GM18873 (cell line): ENCODE data around the gene ARHGAP15.

Experiments
- ATAC-seq: cut with Tn5 transposase; IDR thresholded peaks from one replicate; pipeline ENCODE4 v1.9.1; 2021; ENCODE audit warnings: mild to moderate bottlenecking, moderate library complexity, moderate number of reproducible peaks; ENCODE audit not compliant: unreplicated experiment, low FRiP score

Gene ARHGAP15

DNA sequence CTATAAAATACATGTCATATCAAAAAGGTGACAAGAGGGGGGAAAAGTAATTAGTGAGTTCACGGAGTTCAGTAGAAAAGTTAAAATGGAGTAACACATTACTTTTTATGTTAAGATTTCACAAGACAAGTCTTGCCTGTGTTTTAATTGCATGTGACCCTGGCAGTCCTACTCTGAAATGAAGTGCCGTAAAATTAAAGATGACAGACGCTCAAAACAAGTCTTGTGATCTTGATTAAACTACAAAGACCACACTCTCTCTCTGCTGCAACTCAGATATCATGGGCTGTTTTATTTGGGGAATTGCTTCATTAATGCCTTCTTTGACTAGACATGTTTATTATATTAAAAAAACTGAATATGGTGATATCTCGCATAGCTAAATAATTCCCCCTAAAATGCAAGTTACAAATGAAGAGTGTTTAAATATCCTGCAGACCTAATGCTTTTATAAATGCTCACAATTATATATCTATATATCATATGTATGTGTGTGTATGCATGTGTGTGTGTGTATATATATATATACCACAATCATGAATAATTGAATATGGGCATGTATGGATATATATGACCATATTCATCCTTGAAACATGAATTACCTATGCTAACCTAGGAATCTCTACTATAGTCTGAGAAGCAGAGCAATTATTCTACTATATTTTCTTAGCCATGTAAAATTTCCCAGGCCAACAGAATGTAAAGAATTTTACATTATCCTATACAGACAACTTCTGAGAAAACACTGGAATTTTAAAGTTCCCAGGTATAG lies 647.5 kb downstream of the ARHGAP15 start:
- ATAC-seq: no peak

DNA sequence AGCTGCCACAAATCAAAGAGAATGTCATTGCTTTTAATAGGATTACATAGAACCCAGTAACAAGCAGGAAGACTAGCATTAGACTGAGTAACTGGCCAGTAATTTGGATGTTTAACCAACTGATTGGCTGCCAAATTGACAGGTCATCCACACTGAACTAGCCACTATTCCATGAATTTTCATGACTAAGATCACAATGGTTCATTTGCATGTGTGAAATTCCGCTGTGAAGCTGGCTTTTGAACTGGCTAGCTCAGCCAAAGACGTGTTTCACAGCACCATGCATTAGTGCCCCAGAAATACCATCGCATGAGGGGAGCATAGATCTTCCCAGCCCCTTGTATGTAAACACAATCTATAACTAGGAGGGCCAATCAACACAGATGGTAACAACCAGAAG lies 649.8 kb downstream of the ARHGAP15 start:
- no peak for ATAC-seq

DNA sequence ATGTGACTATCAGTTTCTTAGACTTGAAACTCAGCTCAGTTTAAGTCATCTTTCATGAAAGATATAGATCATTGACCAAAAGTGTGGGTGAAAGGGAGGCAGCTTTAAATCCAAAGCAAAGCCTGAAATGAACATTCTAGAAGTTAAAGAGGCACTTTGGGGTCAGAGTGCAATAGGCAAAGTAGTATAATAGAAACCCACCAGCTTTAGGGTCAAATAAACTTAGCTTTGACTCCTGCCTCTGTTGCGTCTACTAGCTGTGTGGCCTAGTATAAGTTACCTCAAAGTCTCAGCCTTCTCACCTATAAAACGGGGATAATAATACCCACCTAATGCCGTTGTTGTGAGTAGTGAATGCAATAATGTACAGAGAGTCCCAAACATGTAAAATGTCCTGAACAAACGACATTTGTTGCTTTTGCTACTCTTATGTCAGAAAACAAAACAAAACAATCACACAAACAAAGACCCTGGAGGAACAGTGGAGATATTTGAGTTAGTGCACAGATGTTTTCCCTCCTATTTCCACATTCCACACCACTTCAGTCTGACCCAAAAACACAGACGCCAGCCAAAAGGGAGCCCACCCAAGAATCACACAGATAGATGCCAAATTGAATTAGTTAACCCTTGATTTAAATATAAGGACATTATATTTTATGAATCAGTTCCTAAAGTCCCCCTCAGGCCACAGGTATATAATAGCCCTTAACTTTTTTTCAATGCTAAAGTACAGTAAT lies 657.0 kb downstream of the ARHGAP15 start:
- ATAC-seq: no peak

DNA sequence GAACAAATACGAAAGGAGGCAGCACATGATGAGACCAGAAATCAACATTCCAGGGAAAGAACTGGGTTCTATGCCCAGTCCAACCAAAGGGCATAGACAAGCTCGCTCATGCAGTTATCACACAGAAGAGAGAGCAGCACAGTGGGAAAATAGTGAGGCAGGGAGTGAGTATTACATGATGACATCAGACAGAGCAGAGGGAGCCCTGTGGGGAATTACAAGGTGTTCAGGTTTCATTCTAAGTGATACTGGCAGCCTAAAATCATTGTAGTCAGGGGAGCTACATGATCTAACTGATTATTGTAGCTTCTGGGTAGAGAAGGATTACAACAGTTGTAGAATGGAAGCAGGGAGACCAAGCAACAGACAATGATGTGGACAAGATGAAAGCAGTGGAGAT lies 658.5 kb downstream of the ARHGAP15 start:
- ATAC-seq: no peak

DNA sequence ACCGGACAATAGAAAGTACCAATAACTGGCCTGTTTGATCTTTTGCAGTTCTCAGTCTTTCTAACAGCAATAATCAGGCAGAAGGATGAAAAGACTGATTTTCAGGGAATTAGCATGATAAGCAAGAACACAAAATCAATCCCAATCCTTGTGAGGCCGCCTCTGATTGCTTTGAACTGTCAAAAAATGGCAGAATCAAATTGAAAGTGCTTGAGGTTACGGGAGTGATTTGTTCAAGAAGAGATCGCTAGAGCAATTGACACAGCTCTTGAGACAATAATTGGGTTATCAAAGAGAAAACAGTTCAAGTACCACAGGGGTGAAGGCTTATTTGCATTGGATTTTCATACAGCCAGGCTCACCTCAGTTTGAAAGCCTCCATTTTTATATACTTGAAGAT lies 663.4 kb downstream of the ARHGAP15 start:
- ATAC-seq: no peak

DNA sequence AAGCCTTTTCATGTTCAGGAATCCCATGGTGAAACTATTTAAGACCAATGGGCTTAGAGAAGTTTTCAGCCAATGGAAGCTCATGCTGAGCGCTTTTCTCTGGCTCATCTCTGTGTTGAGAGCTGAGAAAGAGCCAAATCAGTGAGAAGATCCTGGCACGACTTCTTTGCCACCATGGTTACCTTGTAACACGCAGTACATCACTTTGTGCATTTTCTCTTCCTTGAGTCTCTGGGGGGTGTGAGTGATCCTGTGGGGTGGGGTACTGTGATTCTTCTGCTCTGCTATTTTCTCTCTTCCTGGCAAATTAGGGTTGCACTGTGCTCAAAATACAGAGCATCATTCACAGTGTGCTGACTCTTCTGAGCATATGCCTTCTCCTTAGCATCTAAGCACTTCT lies 664.2 kb downstream of the ARHGAP15 start:
- ATAC-seq: no peak

DNA sequence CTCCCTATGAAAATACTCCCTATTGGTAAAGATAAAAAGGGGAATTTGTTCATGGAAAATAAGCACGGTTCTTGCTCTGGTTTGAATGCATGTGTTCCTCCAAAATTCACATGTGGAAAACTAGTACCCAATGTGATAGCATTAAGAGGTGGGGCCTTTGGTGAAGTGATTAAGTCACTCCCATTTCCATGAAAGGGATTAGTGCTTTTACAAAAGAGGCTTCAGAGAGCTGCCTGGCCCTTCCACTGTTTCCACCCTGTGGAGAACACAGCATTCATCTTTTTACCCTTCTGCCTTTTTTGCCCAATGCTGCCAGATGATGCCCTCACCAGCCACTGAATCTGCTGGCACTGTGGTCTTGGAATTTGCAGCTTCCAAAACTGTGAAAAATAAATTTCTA lies 666.8 kb downstream of the ARHGAP15 start:
- no peak for ATAC-seq

DNA sequence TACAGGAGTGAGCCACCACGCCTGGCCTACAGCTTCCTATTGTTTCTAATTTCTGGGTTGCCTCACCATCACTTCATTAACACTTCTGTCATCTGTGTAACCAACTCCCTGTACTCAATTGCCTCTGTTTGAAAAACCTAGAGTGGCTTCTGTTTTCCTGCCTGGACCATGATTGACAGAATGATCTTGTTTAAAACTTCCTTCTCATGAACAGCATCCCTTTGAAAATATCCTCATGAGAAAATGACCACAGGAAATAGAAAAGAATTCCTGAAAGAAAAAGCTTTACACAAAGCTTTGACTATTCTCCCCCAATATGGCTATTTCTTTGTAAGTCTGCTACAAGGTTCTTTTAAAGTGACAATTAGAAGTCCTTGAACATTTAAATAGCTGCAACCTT lies 672.3 kb downstream of the ARHGAP15 start:
- no peak for ATAC-seq

DNA sequence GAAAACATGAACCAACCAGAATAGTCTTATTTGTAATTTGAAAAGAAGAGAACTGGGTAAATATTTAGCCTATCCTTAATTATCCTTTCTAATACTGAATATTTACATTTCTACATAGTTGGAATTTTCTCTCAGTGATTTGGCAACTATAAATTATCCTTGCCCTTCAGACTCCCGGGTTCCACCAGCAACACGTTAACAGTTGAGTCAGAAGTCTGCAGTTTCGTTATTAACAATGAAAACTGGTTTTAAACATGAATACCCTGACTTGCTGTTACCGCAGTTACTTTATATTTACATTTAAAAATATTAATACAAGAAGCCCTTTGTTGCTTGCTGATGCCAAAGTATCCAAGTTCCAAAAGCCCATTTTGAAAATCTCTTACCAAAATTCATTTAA lies 673.0 kb downstream of the ARHGAP15 start:
- ATAC-seq: no peak

DNA sequence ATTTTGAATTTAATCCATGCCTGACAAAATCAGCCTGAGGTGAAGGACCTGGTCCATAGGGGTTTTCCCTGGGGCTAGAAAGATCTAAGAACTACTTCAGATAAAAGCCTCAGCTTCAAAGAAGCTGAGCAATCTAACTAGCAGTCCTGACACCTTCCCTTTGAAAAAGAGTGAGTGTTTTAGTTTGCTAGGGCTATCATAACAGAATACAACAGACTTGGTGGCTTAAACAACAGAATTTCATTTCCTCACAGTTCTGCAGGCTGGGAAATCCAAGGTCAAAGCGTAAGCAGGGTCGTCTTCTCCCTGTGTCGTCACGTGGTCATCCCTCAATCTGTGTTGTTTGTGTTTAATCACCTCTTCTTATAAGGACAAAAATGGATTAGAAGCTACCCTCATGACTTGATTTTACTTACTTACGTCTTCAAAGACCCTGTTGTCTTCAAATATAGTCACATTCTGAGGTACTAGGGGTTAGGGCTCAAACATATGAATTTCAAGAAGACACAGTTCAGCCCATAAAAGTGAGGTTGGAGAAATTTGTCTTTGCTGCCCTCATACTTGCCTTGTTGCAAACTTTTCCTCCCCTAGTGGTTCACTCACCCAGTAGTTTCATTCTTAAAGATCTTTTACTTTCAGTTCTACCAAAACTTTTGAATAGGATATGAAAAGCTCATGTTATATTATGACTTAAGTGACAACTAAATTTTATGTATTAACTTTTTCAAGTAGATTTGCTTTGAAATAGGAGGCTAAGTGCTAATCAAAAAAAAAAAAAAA lies 673.8 kb downstream of the ARHGAP15 start:
- peak; percentile 75 for ATAC-seq

DNA sequence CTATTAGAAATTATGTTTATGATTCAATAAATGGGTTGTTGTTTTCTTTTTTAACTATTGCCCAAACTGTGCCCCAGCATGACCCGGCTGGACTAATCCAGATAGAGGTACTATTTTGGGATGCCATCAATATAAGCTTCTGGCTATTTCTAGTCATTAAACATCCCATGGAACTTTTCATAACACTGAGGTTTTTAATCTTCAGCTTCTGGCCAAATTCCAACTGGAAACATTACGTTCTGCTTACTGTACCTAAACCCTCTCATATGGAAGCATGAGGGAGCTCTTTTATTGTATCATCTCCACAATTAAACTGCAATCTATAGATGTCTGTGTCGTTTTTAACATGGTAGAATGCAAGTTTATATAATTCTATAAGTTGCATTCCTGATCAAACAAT lies 674.7 kb downstream of the ARHGAP15 start:
- ATAC-seq: no peak

DNA sequence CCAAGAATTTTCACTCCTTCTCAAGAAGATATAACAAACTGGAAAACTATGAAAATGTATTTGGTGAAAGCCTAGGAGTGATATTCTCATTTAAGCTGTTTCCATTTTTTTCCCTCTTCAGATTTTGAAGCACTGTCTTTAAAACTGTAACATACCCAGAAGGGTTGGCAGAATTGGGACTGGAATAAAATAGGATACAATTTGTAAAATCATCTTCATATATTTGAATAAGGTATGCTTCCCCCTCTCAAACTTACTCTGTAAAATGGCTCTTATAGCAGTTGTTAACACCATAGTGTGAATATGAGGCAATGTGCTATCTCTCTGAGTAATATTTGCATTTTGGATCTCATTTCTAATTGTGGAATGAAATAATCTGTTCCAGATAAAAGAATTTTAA lies 676.4 kb downstream of the ARHGAP15 start:
- no peak for ATAC-seq

DNA sequence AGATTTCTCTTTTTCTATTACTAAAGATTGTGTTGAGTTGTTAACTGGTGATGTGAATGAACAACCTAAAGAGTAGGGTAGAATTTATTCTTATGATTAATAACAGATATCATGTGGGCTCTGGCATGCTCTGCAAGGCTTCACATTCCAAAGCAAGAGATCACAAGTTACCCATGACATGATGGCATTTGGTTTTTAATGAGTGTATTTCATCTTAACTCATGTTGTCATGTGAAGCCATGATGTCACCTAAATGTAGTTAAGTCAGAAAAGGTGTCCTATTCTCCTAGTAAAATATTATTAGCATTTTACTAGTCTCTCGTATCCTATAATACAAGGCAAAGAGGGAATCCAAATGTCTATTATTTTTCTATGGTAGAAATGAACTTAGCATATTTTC lies 678.0 kb downstream of the ARHGAP15 start:
- no peak for ATAC-seq

DNA sequence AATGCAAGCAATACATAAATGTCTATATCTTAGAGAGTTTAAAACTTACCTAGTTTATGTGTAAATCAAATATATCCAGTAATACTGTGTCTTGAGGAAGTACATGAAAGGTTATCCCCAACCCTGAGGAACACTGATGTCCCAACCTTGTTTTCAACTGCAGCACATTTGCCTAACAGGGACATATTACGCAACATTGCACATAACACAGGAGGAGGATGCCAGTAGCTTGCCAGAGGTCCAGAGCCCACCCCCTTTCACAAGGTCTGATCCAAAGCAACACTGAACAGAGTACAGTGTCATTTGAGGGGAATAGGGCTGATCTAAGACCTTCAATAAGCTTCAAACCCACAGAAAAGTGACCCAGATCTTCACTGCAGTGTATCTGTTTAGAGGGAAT lies 678.5 kb downstream of the ARHGAP15 start:
- no peak for ATAC-seq

DNA sequence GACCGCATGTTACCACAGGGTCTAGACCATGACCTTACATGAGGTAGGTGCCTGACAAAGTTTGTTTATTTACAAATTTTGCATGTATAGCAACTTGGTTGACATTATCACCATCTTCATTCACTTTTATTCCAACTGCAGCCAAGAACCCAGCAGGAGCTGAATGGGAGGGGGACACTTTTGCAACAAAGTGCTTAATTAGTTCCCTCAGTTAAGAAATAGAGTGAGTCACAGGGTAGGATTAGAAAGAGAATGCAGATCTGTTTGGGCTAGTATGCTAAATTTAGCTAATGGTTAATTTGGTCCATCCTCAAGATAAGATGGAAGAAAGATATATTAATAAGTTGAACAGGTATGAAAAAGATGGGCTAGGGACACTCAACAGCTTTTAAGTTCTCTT lies 678.9 kb downstream of the ARHGAP15 start:
- ATAC-seq: no peak

DNA sequence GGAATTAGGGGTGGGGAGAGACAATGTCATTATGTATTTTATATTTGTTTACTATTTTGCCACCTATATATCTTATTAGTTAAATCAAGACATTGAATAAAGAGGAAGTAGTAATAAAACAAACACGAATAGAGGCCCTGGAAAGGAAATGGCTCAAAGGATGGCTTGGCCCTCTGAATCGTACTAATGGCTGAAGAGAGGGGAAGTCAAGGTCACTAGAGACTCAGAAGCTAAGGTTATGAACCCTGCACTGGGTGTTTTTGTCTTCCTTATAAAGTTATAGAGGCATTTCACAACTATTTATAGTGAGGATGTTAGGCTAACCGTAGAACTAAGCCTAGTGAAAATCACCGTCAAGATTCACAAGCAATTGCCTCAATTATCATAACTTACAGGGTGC lies 685.9 kb downstream of the ARHGAP15 start:
- ATAC-seq: no peak

DNA sequence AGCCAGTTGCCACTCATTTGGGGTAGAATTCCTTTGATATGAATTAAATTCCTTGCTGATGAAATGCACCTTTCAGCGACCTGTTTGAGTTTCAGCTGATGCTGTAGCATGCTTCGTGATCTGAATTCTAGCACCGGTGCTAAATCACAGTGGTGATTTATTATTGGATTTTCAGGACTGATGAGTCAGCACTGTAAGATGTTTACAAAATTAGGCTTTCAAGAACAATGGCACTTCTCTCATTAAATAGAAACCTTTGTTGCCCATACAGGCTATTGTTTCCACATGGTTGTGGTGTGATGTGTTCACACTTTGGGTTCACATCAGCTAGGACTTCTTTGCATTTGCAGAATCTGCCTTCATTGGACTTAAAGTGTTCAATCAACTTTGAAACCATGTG lies 687.7 kb downstream of the ARHGAP15 start:
- no peak for ATAC-seq
